Stimulated activated effector memory CD8-positive, alpha-beta T cell treated with anti-CD3 and anti-CD28 coated beads, Interleukin-12 subunit alpha, Interleukin-12 subunit beta, amount 100 ng/mL, for 72 hours (primary cell): Measurements from ENCODE around the gene GPR39.

ENCODE experiments used
- ATAC-seq: fragments of 150-1000 bp; cut with Tn5 transposase; 2 replicates; pipeline ENCODE4 v1.10.0; 2021
- DNase-seq, 2 donors: peaks; one replicate each; pipeline ENCODE4 v3.0.0; 2021 to 2022; ENCODE audit warnings: low spot score in 2 of 2
- H3K27ac Mint-ChIP-seq: one replicate; pipeline ENCODE4 v1.8.0; 2022; ENCODE audit warnings: mild to moderate bottlenecking, mixed read lengths
- H3K36me3 Mint-ChIP-seq: one replicate; pipeline ENCODE4 v1.8.0; 2022; ENCODE audit warnings: mild to moderate bottlenecking, mixed read lengths
- H3K4me1 Mint-ChIP-seq: one replicate; pipeline ENCODE4 v1.8.0; 2022; ENCODE audit warnings: mixed read lengths
- H3K4me3 Mint-ChIP-seq: one replicate; pipeline ENCODE4 v1.8.0; 2022; ENCODE audit warnings: mild to moderate bottlenecking, mixed read lengths
- H3K9me3 Mint-ChIP-seq: one replicate; pipeline ENCODE4 v1.8.0; 2022; ENCODE audit warnings: mixed read lengths

The GPR39 gene

DNA sequence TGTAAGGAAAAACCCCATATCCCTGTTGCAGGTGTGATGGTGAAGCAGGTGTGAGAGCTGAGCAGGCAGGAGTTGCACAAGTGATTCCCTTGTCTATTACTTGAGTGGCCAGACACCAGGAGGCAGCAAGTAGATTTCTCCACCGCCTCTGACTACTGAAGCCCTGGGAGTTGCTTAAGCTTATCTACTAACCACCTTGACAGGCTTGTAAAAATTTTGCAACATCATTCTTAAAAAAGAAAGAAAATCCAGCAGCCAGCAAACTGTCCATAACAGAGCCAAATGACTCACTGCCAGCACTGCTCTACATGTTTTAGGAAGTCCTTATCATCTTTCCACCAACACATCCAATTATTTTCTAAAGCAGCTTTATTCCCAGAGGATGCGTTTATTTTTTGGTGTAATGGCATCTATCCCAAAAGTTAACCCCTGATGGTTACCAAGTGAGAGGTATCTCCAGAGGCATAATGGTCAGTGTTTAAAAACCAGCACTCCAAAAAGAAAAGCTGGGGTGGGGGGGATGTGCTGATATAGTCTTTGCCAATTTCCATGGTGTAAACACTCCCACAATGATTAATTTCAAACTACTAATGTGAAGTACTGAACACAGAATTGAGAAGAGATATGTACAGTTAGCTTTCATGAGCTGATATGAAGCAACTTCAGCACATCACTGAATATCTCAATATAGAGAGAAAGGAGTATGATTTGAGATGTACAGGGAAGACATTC, 16.3 kb upstream of the GPR39 start:
- Mint-ChIP-seq H3K27ac (no peak overlapping the region), H3K36me3 (no peaks in the 10 kb centered on the region), H3K4me3 (no peak overlapping the region), H3K9me3 (peaks cover 1% of the 10 kb centered on the region), H3K4me1 (no peaks in the 10 kb centered on the region)
- ATAC-seq (no peak), DNase-seq (no peak)

DNA sequence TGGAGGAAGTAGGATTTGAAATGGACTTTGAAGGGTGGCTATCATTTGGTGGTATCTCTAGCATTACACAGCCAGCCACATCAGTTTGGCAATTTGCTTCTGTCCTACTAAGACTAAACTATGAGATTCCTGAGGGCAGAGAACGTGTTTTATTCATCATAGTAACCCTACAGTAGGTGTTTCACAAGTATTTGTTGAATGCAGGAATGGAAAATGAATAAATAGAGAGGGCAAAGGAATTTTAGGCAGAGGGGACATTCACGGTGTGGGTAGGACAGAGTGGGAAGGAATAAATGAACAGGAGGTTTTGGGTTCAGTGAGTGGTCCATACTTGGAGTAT, 15.7 kb upstream of the GPR39 start:
- ATAC-seq (no peak), DNase-seq (no peak)
- H3K9me3 Mint-ChIP-seq, result no peaks in the 10 kb centered on the region
- H3K27ac Mint-ChIP-seq, result no peak overlapping the region
- H3K4me3 Mint-ChIP-seq, result no peak overlapping the region
- H3K36me3 Mint-ChIP-seq, result no peaks in the 10 kb centered on the region
- no peaks in the 10 kb centered on the region for H3K4me1 Mint-ChIP-seq

DNA sequence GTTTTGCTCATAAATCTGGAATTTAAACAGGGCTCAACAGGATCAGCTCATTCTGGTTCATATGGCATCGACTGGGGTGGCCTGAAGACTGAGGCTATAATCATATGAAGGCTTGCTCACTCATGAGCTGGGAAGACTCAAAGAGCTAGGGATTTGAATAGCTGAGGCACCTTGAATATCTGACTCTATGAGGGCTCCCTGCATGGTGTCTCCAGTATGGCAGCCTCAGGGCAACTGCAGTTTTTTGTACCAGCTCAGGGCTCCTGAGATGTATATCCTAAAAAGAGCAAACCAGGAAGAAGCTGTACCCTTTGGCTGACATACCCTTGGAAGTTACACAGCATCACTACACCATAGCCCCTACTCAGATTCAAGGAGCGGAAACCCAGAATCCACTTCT, 15.3 kb upstream of the GPR39 start:
- H3K4me1 Mint-ChIP-seq, result no peaks in the 10 kb centered on the region
- H3K27ac Mint-ChIP-seq, result no peak overlapping the region
- no peak overlapping the region for H3K4me3 Mint-ChIP-seq
- no peaks in the 10 kb centered on the region for H3K9me3 Mint-ChIP-seq
- ATAC-seq (no peak), DNase-seq (no peak)
- H3K36me3 Mint-ChIP-seq, result no peaks in the 10 kb centered on the region

DNA sequence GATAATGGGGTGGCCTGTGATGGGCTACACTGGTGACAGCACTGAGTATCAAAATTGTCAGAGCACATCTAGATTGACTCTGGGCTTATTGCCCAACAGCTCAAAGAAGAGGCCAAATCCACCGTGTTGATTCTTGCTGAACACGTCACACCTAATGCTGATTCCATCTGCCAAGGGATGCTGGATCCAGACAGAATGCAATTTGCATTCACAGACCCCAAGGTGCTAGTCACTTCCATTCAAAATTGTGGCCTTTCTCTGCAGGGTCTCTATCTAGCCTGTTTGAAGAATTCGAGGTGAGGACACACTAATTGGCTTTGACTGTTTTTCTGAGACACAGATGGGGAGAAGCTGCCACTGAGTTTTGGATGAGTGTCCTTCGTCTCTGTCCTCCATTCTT, 13.5 kb upstream of the GPR39 start:
- ATAC-seq (no peak), DNase-seq (no peak)
- no peaks in the 10 kb centered on the region for H3K4me1 Mint-ChIP-seq
- H3K4me3 Mint-ChIP-seq, result no peak overlapping the region
- H3K36me3 Mint-ChIP-seq, result no peaks in the 10 kb centered on the region
- H3K9me3 Mint-ChIP-seq, result no peaks in the 10 kb centered on the region
- no peak overlapping the region for H3K27ac Mint-ChIP-seq

DNA sequence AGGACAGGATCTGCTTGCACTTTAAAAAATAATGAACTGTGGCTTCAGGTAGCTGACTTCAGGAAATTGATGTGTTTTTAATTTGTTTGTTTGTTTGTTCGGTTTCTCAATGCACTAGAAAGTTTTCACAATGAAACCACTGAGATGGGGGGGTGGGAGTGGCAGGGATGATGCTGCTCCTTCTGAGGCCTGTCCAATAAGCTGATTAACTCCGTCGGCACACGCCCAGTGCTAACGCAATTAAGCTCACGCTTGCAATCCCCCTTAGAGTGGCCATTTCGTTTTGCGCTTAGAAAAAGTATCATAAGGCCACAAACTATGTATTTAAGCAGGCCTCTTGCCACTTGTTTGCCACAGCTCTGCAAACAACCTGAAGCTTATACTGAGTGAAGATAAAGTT, 12.5 kb upstream of the GPR39 start:
- Mint-ChIP-seq H3K9me3 (no peaks in the 10 kb centered on the region), H3K4me3 (no peak overlapping the region), H3K4me1 (no peaks in the 10 kb centered on the region), H3K36me3 (no peaks in the 10 kb centered on the region), H3K27ac (no peak overlapping the region)
- DNase-seq (no peak), ATAC-seq (no peak)

DNA sequence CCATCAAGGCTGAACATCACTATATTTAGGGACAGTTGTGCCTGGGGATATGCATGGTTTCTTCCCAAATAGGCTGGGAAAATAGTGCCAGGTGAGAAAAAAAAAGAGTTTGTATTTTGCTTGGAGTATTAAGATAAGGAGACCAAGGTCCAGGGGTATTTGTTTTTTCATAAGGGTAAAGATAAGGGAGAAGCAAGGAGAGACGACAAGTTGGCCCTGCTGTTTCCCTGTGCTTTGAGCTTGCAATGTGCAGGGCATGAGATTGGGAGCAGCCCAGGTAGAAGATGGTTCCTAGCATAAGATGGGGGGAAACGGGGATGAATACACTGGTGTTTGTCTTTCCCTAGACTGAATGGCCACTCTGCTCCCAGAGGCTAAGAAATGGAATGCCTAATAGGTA, 8.8 kb upstream of the GPR39 start:
- Mint-ChIP-seq H3K4me3 (no peak overlapping the region), H3K4me1 (no peaks in the 10 kb centered on the region), H3K27ac (no peak overlapping the region), H3K9me3 (peaks cover 5% of the 10 kb centered on the region), H3K36me3 (no peaks in the 10 kb centered on the region)
- no peak for DNase-seq
- no peak for ATAC-seq

DNA sequence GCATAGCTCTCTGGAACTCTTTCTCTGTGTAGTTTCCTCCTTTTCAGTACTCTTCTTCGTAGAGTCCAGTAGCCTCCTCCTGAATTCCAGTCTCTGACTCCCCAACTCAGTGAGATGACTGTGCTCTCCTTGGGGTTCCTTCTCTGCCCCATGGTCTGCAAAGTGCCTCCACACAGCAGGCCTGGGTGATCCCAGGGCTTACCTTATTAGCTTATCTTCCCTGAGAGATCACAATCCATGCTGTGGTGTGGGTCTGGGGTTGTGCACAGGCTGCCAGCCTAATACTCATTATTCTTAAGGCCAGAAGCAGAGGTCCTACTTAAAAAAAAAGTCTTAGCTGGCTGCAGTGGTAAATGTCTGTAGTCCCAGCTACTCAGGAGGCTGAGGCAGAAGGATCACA, 4.6 kb upstream of the GPR39 start:
- DNase-seq (no peak), ATAC-seq (no peak)
- no peaks in the 10 kb centered on the region for H3K4me1 Mint-ChIP-seq
- H3K9me3 Mint-ChIP-seq, result peaks cover 5% of the 10 kb centered on the region
- H3K4me3 Mint-ChIP-seq, result no peak overlapping the region
- H3K36me3 Mint-ChIP-seq, result no peaks in the 10 kb centered on the region
- no peak overlapping the region for H3K27ac Mint-ChIP-seq

DNA sequence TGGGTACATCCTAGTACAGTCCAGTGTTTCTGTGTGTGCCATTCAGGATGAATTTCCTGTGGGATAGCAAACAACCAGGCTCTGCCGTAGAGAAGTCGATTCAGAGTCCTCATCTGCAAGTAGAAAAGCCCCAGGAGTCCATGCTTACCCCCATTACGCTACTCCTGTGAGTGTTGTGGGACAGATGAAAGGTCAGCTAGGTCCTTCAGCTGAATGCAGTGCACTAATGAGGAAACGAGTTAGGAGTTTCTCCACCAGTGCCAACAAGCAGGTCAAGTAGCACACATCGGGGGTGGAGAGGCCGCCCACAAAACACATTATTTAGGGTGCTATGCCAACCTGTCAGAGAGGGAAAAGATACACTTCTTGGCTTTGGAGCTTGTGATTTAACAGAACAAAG, 2.5 kb upstream of the GPR39 start:
- peaks cover 5% of the 10 kb centered on the region for H3K9me3 Mint-ChIP-seq
- no peaks in the 10 kb centered on the region for H3K36me3 Mint-ChIP-seq
- H3K27ac Mint-ChIP-seq, result no peak overlapping the region
- H3K4me1 Mint-ChIP-seq, result no peaks in the 10 kb centered on the region
- DNase-seq (no peak), ATAC-seq (no peak)
- H3K4me3 Mint-ChIP-seq, result no peak overlapping the region

DNA sequence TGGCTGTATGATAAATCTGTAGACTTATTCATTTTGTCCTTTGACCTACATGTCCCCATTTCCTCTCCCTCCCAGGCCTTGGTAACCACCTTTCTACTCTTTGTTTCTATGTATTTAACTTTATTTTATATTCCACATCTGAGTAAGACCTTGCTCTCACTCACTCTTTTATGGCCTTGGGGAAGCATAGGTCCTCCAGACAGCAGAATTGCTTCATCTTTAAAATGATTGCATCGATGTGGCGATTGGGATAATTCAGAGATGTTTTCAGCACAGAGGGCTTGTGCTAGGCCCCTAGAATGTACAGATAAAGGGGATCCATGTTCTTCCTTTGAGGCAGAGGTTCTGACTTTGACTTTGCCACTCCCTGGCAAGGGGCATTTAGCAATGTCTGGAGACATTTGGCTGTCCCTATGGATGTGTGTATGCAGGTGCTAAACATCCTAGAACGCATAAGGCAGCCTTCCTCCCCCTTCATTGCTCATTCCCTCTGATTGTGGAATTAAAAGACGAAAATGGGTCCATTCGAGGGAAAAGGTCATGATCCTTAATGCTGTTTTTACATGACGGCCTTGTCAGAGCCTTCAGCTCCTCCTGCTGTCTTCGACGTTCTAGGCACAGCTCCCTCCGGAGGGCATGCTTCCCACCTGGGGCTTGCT, 1.2 kb upstream of the GPR39 start:
- Mint-ChIP-seq H3K9me3 (peaks cover 4% of the 10 kb centered on the region), H3K4me1 (no peaks in the 10 kb centered on the region), H3K4me3 (no peak overlapping the region), H3K27ac (no peak overlapping the region), H3K36me3 (no peaks in the 10 kb centered on the region)
- DNase-seq (no peak), ATAC-seq (no peak)

DNA sequence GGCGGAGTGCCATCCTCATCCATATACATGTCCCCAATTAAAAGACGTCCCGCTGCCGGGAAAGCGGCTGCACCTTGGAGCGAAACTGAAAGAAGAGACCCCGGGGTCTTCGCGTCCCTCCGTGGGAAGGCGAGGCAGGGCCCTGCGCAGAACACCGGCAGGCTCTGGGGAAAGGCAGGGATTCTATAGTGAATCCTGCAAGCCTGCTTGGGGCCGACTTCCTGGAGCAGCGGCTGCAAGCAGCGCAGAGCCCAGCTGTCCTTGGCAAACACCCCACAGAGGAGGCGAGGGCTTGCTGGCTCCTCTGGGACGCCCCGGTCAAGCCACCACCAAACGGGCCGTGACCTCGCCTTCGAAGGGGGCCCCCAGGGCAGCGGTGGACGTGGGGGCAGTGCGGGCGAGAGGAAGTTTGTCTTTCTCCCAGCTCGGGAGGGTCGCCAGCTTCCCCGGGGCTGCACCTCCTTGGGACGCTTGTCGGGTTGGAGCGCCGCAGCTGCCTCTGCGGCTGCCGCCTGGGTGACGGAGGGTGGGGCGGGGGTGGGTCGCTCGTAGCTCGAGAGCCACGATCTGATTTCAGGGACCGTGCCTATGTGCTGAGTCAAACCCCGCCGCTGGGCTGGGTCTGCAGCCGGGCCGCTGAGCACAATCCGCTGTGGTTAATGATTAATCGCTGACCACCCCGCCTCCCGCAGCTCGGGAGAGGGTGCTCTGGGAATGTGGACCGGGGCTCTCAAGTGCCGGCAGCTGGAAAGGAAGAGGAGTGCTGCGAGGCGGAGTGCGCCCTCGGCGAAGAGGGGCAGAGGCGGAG, 486 bp upstream of the GPR39 start:
- Mint-ChIP-seq H3K27ac (no peak overlapping the region), H3K9me3 (peaks cover 2% of the 10 kb centered on the region), H3K4me3 (no peak overlapping the region), H3K36me3 (no peaks in the 10 kb centered on the region), H3K4me1 (no peaks in the 10 kb centered on the region)
- ATAC-seq (peak; percentile 16), DNase-seq (no peak)

DNA sequence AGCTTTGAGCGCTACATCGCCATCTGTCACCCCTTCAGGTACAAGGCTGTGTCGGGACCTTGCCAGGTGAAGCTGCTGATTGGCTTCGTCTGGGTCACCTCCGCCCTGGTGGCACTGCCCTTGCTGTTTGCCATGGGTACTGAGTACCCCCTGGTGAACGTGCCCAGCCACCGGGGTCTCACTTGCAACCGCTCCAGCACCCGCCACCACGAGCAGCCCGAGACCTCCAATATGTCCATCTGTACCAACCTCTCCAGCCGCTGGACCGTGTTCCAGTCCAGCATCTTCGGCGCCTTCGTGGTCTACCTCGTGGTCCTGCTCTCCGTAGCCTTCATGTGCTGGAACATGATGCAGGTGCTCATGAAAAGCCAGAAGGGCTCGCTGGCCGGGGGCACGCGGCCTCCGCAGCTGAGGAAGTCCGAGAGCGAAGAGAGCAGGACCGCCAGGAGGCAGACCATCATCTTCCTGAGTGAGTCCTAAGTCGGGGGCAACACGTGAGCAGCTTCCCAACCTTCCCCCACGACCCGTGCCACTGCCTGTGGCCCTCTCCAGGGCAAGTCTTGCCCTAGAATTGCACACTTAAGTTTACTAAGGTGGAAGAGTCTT, 928 bp downstream of the GPR39 start:
- Mint-ChIP-seq H3K36me3 (no peaks in the 10 kb centered on the region), H3K27ac (no peak overlapping the region), H3K9me3 (peaks cover 5% of the 10 kb centered on the region), H3K4me3 (no peak overlapping the region), H3K4me1 (no peaks in the 10 kb centered on the region)
- no peak for DNase-seq
- ATAC-seq, result peak; percentile 21

DNA sequence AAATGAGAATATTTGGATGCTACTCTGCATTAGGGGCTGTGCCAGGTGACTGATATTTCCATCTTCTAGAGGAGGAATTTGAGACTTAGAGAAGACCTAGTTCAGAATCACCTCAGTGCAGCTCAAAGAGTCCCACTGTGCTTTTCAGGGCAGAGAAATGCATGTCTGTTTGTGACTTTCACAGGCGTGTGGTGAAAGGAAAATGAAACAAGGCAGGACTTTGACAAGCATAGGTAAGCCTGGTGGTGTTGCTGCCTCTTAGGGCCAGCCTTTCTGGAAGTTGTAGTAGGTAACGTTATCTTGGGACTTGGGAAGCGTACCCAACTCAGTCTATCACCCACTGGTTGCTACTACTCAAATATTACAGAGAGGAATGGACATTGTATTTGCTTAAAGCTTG, 2.6 kb downstream of the GPR39 start:
- no peaks in the 10 kb centered on the region for H3K4me1 Mint-ChIP-seq
- no peaks in the 10 kb centered on the region for H3K36me3 Mint-ChIP-seq
- ATAC-seq, result no peak
- DNase-seq, result no peak
- no peak overlapping the region for H3K27ac Mint-ChIP-seq
- H3K4me3 Mint-ChIP-seq, result no peak overlapping the region
- H3K9me3 Mint-ChIP-seq, result peaks cover 5% of the 10 kb centered on the region

DNA sequence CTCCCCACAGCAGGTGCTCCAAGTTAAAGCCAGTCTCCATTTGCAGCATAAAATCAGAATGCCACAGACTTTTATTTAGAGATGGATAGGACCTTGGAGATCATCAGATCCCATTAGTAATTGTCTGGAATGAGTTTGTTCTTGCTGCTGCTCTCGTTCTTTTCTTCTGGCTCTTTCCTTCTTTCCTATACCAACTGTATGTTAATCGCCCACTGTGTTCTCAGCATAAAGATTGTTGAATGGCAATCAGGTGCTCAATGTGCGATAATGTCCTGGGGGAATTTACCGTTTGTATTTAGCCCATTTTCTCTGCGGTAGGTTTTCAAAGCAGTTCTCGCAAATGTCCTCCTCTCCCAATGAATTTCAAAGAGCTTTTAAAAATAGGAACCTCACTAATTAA, 3.3 kb downstream of the GPR39 start:
- DNase-seq (no peak), ATAC-seq (no peak)
- Mint-ChIP-seq H3K27ac (no peak overlapping the region), H3K36me3 (no peaks in the 10 kb centered on the region), H3K4me3 (no peak overlapping the region), H3K9me3 (peaks cover 5% of the 10 kb centered on the region), H3K4me1 (no peaks in the 10 kb centered on the region)

DNA sequence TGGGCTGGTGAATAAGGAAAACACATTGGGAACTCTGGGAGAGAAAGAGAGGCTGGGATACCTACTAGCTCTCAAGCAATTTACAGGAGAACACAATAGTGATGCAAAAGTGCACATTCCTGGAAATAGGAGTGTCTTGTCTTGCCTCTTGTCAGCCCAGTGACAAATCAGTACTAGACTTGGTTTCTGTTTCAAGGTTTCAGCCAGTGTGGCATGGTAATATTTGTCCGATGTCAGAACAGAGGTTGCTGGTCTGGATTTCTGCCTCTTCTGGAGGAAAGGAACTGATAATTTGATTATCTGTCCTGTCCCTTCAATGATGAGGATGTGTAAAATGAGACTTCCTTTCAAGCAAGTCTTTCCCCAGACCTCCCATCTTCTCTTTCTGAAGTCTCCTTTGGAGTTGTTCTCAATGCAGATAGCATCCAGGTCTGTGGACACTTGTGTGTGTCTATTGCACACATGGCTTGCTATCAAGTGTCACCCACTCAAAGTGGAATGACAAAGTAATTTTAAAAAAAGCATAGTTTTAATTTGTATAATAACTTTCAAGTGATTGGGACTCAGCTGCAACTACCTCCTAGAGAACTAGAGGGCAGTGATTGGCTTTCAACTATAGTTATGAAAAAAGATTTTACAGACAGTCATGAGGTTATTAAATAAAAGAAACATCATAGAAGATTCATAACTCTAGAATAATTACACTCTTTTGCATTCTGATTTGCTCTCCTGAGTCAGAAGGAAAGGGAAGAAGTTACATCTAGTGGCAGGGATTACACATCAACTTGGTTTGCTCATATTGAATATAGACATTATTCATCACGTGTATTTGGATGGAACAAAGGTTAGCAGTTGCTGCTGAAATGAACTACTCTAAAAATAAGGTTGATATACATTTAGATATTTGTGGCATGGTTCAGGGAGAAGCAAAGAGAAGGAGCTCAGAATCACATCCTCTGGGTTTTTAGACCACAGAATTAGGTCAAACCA, 4.5 kb downstream of the GPR39 start:
- no peaks in the 10 kb centered on the region for H3K36me3 Mint-ChIP-seq
- peaks cover 5% of the 10 kb centered on the region for H3K9me3 Mint-ChIP-seq
- H3K27ac Mint-ChIP-seq, result no peak overlapping the region
- no peak overlapping the region for H3K4me3 Mint-ChIP-seq
- DNase-seq, result no peak
- H3K4me1 Mint-ChIP-seq, result no peaks in the 10 kb centered on the region
- no peak for ATAC-seq

DNA sequence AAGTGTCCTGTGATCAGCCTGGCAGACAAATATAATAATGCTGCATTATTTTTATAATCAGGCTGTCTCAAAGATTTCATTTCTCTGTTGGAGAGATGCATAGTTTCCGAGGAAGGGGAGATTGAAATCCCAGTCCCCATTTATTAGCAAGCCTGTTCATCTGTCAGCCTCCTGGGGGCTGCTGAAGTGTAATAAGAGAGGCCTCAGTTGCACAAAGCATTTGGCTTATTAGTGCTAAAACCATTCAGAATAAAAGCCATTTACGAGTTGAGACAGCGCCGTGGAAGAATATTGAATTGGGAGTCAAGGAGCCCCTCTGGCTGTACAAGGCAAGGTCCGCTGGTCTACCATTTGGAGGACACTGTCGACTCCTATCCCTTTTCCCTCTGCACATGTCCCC, 6.1 kb downstream of the GPR39 start:
- no peak for ATAC-seq
- Mint-ChIP-seq H3K4me1 (no peaks in the 10 kb centered on the region), H3K9me3 (peaks cover 5% of the 10 kb centered on the region), H3K4me3 (no peak overlapping the region), H3K36me3 (no peaks in the 10 kb centered on the region), H3K27ac (no peak overlapping the region)
- DNase-seq, result no peak
